Measurements from ENCODE around the gene TEX28. TPM values are rescaled to one million over a fixed set of nuclear protein-coding genes. Genes with fewer than 3 reads are reported as not detected.
"Not testable (repeated sequence)": the region's sequence is repeated elsewhere in the genome, so short reads cannot be mapped to it uniquely, and the experiment has no call there.

Gene TEX28
- total and polyA plus RNA-seq, 12 donors: 0.07 to 0.18 TPM; not detected in 10

- no peak overlapping the region for H3K27ac ChIP-seq
- no peaks in the 10 kb centered on the region for H3K36me3 ChIP-seq (replicated peaks in 1 of 2)
- TF ChIP-seq POLR2A (IDR thresholded peaks at IDR 0.05): no peak
- no peak for TF ChIP-seq CTCF (IDR thresholded peaks at IDR 0.05)
- no peaks in the 10 kb centered on the region for H3K27me3 ChIP-seq
- intact Hi-C loops (cut with DNase I): no loop called here
- H3K9me3 ChIP-seq (replicated peaks in 1 of 3): no peaks in the 10 kb centered on the region
- 84 to 89% (median 85%) methylated on average over 1 to 10 of the region's 10 CpGs for WGBS, 4 donors
- DNase-seq: no peak
- no peaks in the 10 kb centered on the region for H3K4me1 ChIP-seq (replicated peaks in 1 of 2)
- H3K4me3 ChIP-seq: no peak overlapping the region
Measured at GRCh38 chrX:154304846-154305245, 9.9 kb upstream of the TEX28 start.

GRCh38 chrX:154303476-154303875, 8.6 kb upstream of the TEX28 start:
- Histone ChIP-seq H3K4me3 (no peak overlapping the region), H3K4me1 (replicated peaks in 1 of 2) (no peaks in the 10 kb centered on the region), H3K9me3 (replicated peaks in 1 of 3) (no peaks in the 10 kb centered on the region), H3K27me3 (no peaks in the 10 kb centered on the region), H3K27ac (no peak overlapping the region), H3K36me3 (replicated peaks in 1 of 2) (no peaks in the 10 kb centered on the region)
- DNase-seq: no peak
- intact Hi-C loops (cut with DNase I): no loop called here
- no peak for TF ChIP-seq CTCF (IDR thresholded peaks at IDR 0.05)
- no peak for TF ChIP-seq POLR2A (IDR thresholded peaks at IDR 0.05)
- 66 to 76% (median 75%) methylated on average over 8 of the region's 8 CpGs for WGBS, 4 donors

DNA sequence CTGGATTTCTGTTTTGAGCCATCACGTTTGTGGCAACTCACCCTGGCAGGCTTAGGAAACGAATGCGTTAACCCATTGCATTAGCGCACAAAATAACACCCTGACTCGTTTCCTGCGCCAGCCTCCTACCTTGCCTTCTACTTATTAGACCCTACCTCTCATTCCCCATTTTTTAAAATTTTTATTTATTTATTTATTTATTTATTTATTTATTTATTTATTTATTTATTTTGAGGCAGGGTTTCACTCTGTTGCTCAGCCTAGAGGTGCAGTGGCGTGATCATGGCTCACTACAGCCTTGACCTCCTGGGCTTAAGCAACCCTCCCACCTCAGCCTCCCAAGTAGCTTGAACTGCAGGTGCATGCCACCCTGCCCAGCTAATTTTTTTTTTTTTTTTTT, 8.1 kb upstream of the TEX28 start:
- intact Hi-C loops (cut with DNase I); H3K27ac ChIP-seq; H3K36me3 ChIP-seq (replicated peaks in 1 of 2); H3K27me3 ChIP-seq; H3K4me1 ChIP-seq (replicated peaks in 1 of 2); H3K9me3 ChIP-seq (replicated peaks in 1 of 3); H3K4me3 ChIP-seq; DNase-seq: not testable (repeated sequence)
- 80 to 82% (median 81%) methylated on average over 7 of the region's 7 CpGs for WGBS, 4 donors

- 81 to 85% (median 82%) methylated on average over 7 to 8 of the region's 8 CpGs for WGBS, 4 donors
- Histone ChIP-seq H3K4me3 (no peak overlapping the region), H3K36me3 (replicated peaks in 1 of 2) (no peaks in the 10 kb centered on the region), H3K27ac (no peak overlapping the region), H3K4me1 (replicated peaks in 1 of 2) (no peaks in the 10 kb centered on the region), H3K27me3 (no peaks in the 10 kb centered on the region), H3K9me3 (replicated peaks in 1 of 3) (no peaks in the 10 kb centered on the region)
- peak in 1 of 7 donors; percentile 8 for DNase-seq
- intact Hi-C loops (cut with DNase I): no loop called here
- TF ChIP-seq POLR2A (IDR thresholded peaks at IDR 0.05) (no peak), CTCF (IDR thresholded peaks at IDR 0.05) (no peak)
Measured at GRCh38 chrX:154300816-154301215, 5.9 kb upstream of the TEX28 start.

- H3K4me3 ChIP-seq: no peak overlapping the region
- DNase-seq: no peak
- H3K9me3 ChIP-seq (replicated peaks in 1 of 3): no peaks in the 10 kb centered on the region
- no peak overlapping the region for H3K27ac ChIP-seq
- H3K36me3 ChIP-seq (replicated peaks in 1 of 2): no peaks in the 10 kb centered on the region
- H3K4me1 ChIP-seq (replicated peaks in 1 of 2): no peaks in the 10 kb centered on the region
- H3K27me3 ChIP-seq: no peaks in the 10 kb centered on the region
- 77 to 89% (median 87%) methylated on average over 7 of the region's 7 CpGs for WGBS, 4 donors
- TF ChIP-seq CTCF (IDR thresholded peaks at IDR 0.05) (no peak), POLR2A (IDR thresholded peaks at IDR 0.05) (no peak)
- intact Hi-C loops (cut with DNase I): no loop called here
Measured at GRCh38 chrX:154298312-154298711, 3.4 kb upstream of the TEX28 start.
